ENCODE results near the gene ZNF35. TPM values are rescaled to one million over a fixed set of nuclear protein-coding genes. Genes with fewer than 3 reads are reported as not detected.
A peak's percentile ranks its signal among the peaks of the same experiment; 100 is the strongest.

The ZNF35 gene
- total and polyA plus RNA-seq, 2 of the 8 experiments (the other 6 are each of a cell fraction or from before 2014, with no cell fraction given), result 2.9 to 20.0 TPM

- TF ChIP-seq SP1 (IDR thresholded peaks at IDR 0.05; ENCODE audit: low read depth, low read length) (peak; percentile 30; the same call in 1 of the 2 replicates), CTBP2 (IDR thresholded peaks at IDR 0.05; ENCODE audit: borderline replicate concordance, insufficient read depth, insufficient read length, low read length) (peak; percentile 42), HDAC2 (IDR thresholded peaks at IDR 0.05; ENCODE audit: borderline replicate concordance in 1 of 2, low read depth in 2 of 2, low read length in 2 of 2) (0 out of 4 replicates have a peak, but pooled peaks of 1 of the 2 experiments have one; percentile 37), EP300 (IDR thresholded peaks at IDR 0.05; ENCODE audit: borderline replicate concordance in 1 of 2, low read depth in 2 of 2, low read length in 2 of 2) (no peak), GTF2F1 (IDR thresholded peaks at IDR 0.05; ENCODE audit: borderline replicate concordance, low read depth, low read length) (0 out of 2 replicates have a peak, but pooled peaks have one; percentile 58), CHD2 (IDR thresholded peaks at IDR 0.05; ENCODE audit: low read length) (no peak), TBP (IDR thresholded peaks at IDR 0.05; ENCODE audit: low read depth, low read length) (peak; percentile 91), CBX5 (IDR thresholded peaks at IDR 0.05; ENCODE audit: low read depth, low read length) (no peak), SP2 (IDR thresholded peaks at IDR 0.05; ENCODE audit: low read length) (peak; percentile 91), CEBPB (IDR thresholded peaks at IDR 0.05; ENCODE audit: low read depth, low read length) (no peak), EGR1 (IDR thresholded peaks at IDR 0.05; ENCODE audit: borderline replicate concordance, low read depth, low read length) (peak; percentile 92), RXRA (IDR thresholded peaks at IDR 0.05; ENCODE audit: insufficient read depth, low read depth, low read length) (no peak), SIRT6 (IDR thresholded peaks at IDR 0.05; ENCODE audit: low read length) (no peak), RAD21 (IDR thresholded peaks at IDR 0.05 in 1 of 2, conservative IDR thresholded peaks at IDR 0.05 in 1 of 2; ENCODE audit: low read depth in 2 of 2, low read length in 2 of 2) (no peak), TAF1 (IDR thresholded peaks at IDR 0.05; ENCODE audit: low read depth, low read length) (peak; percentile 92), GABPA (IDR thresholded peaks at IDR 0.05; ENCODE audit: borderline replicate concordance, insufficient read depth, low read length) (peak; percentile 92; the same call in 1 of the 2 replicates), RBBP5 (IDR thresholded peaks at IDR 0.05; ENCODE audit: borderline replicate concordance, low read depth, low read length) (no peak), PHF8 (conservative IDR thresholded peaks at IDR 0.05; ENCODE audit: low read depth, low read length) (0 out of 2 replicates have a peak, but pooled peaks have one; percentile 30), RNF2 (IDR thresholded peaks at IDR 0.05; ENCODE audit: borderline replicate concordance, low read depth, low read length, missing control alignments, poor library complexity, severe bottlenecking) (no peak)
- TF ChIP-seq, protein P1, sequence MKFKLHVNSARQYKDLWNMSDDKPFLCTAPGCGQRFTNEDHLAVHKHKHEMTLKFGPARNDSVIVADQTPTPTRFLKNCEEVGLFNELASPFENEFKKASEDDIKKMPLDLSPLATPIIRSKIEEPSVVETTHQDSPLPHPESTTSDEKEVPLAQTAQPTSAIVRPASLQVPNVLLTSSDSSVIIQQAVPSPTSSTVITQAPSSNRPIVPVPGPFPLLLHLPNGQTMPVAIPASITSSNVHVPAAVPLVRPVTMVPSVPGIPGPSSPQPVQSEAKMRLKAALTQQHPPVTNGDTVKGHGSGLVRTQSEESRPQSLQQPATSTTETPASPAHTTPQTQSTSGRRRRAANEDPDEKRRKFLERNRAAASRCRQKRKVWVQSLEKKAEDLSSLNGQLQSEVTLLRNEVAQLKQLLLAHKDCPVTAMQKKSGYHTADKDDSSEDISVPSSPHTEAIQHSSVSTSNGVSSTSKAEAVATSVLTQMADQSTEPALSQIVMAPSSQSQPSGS (IDR thresholded peaks at IDR 0.05; ENCODE audit: low read length), result no peak
- TF ChIP-seq, protein P2, sequence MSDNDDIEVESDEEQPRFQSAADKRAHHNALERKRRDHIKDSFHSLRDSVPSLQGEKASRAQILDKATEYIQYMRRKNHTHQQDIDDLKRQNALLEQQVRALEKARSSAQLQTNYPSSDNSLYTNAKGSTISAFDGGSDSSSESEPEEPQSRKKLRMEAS (IDR thresholded peaks at IDR 0.05), result peak; percentile 56
Measured at GRCh38 chr3:44624749-44625480, 23.6 kb upstream of the ZNF35 start, which contains the start of gene ZNF197 (continued).

All from H1 (cell line).